HG03460 (cell line): ENCODE results near the gene PRSS57.

Experiments used
- ATAC-seq: cut with Tn5 transposase; IDR thresholded peaks from one replicate; pipeline ENCODE4 v1.9.1; 2021; ENCODE audit not compliant: unreplicated experiment

PRSS57 gene

GRCh38 chr19:652467-653389 is 42.5 kb downstream of the PRSS57 start:
- ATAC-seq: no peak

- ATAC-seq: no peak
These were observed 43.3 kb downstream of the PRSS57 start for GRCh38 chr19:651991-652390.

GRCh38 chr19:651114-651818 is 44.0 kb downstream of the PRSS57 start:
- ATAC-seq: no peak

GRCh38 chr19:650121-650520 is 45.1 kb downstream of the PRSS57 start:
- no peak for ATAC-seq

GRCh38 chr19:648904-649801 is 46.1 kb downstream of the PRSS57 start:
- no peak for ATAC-seq

- no peak for ATAC-seq
These were observed 46.9 kb downstream of the PRSS57 start for GRCh38 chr19:648305-648704.

- no peak for ATAC-seq
These were observed 47.5 kb downstream of the PRSS57 start for GRCh38 chr19:647566-648284.

- ATAC-seq: no peak
These were observed 48.3 kb downstream of the PRSS57 start for GRCh38 chr19:646779-647565.

DNA sequence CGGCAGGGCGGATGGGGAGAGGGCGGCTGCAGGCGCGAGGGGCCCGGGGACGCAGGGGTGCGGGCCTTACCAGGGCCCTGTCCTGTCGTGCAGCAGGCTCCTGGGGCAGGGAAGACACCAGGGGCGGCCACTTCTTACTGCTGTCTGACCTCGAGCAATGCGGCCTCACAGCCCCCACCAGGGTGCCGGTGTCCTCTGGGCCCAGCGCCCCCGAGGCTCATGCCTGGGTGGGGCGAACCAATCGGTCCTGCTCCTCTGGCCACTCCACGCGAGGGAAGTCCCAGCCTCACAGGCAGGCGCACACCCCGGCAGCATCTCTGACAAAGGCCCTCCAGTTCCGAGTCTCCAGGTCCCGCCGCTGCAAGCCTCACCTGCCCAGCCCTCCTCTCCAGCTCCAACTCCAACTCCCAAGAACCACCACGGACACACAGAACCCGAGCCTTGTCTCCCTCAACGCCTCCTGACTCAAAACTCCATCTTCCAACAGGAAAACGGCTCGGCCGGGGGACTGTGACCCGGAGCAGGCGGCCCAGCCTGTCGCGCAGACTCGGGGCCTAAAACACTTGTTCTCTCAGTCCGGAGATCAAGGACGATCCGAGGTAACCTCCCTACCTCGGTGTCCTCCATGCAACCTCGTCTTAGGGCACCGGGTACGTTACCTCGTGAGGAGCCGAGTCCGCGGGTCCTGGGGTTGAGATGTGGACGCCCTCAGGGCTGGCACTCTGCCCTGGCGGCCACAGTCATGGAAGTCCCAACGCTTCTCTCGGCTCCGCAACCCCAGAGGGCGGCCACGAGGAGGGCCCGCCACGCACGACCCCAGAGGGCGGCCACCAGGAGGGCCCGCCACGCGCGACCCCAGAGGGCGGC is 49.1 kb downstream of the PRSS57 start:
- no peak for ATAC-seq

DNA sequence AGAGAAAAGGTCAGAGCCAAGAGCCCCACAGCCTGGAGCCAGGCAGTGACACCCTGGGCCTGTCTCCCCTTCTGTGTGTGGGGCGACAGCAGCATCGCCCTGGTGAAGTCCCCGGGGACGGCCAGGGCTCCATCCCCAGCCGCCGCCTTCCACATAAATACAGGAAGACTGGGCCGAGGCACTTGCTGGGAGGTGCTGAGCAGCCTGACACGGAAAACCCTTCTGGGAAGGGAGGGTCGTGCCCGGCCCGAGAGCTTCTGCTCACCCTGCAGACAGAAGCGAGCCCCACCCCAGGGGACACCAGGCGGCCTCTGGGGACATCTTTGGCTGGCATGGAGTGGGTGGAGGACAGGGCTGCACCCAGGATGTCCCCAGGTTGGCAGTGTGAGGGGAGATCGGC is 50.5 kb downstream of the PRSS57 start:
- ATAC-seq: no peak

- ATAC-seq: no peak
These were observed 50.9 kb downstream of the PRSS57 start for GRCh38 chr19:644363-644762.

DNA sequence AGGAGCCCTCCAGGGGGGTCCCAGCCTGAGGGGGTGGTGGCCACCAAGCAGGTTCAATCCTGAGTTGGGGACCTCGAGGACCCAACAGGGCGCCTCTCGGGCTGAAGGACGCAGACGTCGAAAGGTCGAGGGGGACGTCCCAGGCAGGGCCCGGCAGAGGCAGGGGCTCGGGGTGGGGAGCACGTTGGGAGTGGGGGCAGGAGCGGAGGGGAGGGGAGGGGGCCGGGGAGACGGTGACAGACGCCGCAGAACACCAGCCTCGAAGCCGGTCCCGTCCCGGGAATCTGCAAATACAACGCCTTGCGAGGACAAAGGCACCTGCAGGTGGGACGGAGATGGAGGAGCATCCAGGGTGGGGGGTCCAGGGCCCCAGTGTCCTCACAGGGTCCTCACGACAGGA is 51.5 kb downstream of the PRSS57 start:
- no peak for ATAC-seq

DNA sequence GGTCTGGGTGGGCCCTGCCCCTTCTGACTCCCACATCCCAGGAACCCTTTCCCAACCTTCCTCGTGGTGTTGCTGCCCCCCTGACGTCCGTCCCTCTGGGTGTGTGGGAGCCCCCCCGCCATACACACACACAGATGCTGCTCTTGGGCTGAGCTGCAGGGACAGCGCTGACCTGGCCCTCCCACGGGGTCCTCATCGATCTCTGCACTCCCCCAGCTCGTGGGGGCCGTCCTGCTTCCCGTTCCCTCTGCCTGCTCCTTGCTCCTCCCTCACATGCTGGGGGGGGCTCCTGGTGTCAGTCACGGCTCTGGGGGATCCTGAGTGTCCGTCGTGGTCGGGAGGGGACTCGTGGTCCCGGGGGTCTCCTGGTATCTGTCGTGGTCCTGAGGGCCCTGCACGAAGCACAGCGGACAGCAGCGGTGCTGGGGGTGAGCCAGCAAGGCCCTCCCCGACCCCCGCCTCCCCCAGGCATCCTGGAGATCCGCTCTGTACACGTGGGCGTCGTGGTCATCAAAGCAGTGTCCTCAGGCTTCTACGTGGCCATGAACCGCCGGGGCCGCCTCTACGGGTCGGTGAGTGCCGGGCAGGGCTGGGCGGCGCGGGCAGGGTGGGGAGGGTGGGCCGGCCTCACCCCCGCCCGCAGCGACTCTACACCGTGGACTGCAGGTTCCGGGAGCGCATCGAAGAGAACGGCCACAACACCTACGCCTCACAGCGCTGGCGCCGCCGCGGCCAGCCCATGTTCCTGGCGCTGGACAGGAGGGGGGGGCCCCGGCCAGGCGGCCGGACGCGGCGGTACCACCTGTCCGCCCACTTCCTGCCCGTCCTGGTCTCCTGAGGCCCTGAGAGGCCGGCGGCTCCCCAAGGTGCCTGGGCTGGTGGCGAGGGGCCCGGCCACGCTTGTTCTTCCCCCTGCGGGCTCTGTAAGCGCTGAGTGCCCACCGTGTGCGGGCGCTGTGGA is 52.2 kb downstream of the PRSS57 start:
- ATAC-seq: no peak

DNA sequence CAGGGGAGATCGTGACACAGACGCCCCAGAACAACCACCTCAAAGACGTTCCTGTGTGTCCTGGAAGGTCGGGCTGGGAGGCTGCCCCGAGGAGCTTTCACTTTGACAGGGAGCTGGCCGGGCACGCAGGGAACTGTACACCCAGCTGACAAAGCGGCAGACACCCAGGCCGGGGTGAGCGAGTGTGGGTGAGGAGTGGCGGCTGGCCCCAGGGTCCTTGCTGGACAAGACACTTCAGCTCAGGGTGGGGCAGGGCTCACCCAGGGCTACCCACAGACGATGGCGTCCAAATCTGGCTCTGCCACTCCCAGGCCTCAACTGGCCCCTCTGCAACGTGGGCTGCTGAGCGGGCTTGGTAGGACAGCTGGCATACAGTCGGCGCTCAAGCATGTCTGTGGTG is 53.5 kb downstream of the PRSS57 start:
- no peak for ATAC-seq

GRCh38 chr19:640606-641189 is 54.6 kb downstream of the PRSS57 start:
- no peak for ATAC-seq

GRCh38 chr19:640161-640558 is 55.1 kb downstream of the PRSS57 start:
- no peak for ATAC-seq
